Spinal cord (tissue), 10 donors: ENCODE results near the gene TBC1D4. TPM values are rescaled to one million over a fixed set of nuclear protein-coding genes. Genes with fewer than 3 reads are reported as not detected.

Experiments used
- DNase-seq, 6 donors: peaks; one replicate each; pipeline versions ENCODE4 v3.0.0 to v3.0.0-alpha.2; 2013 to 2015; ENCODE audit warnings: low spot score in 6 of 6, low read depth in 4 of 6
- H3K27ac ChIP-seq: one replicate; pipeline ENCODE4 v1.5.1; 2013; ENCODE audit warnings: low read depth, low read length, control low read depth
- H3K27me3 ChIP-seq: one replicate; pipeline ENCODE4 v1.6.1; 2013; ENCODE audit warnings: low read length; ENCODE audit not compliant: control insufficient read depth, insufficient read depth
- H3K36me3 ChIP-seq: one replicate; pipeline ENCODE4 v1.6.1; 2013; ENCODE audit warnings: low read length; ENCODE audit not compliant: control insufficient read depth, insufficient read depth
- H3K4me1 ChIP-seq: one replicate; pipeline ENCODE4 v1.6.1; 2013; ENCODE audit warnings: low read length; ENCODE audit not compliant: control insufficient read depth, insufficient read depth
- H3K4me3 ChIP-seq: one replicate; pipeline ENCODE4 v1.5.1; 2013; ENCODE audit warnings: low read depth, low read length, control low read depth
- H3K9me3 ChIP-seq: one replicate; pipeline ENCODE4 v1.6.1; 2013; ENCODE audit warnings: low read length; ENCODE audit not compliant: control insufficient read depth, insufficient read depth
- WGBS: methylation state at CpG from one replicate; pipeline ENCODE4 v1.1.5; 2013; ENCODE audit warnings: missing lambda C conversion rate; ENCODE audit not compliant: insufficient coverage; 5-methylcytosine and 5-hydroxymethylcytosine counted together
- polyA plus RNA-seq, 2 donors: library from polyadenylated mRNA; unstranded; fragments of 120-200 nt; gene quantifications; one replicate each; pipeline ENCODE4 v1.2.1, GENCODE V29; 2013; ENCODE audit not compliant: insufficient read length in 2 of 2
- total RNA-seq, 2 donors: library from RNA; depleted of rRNA in 1 of 2; stranded (reverse); fragments of 120-200 nt in 1 of 2; fragments of >200 nt in 1 of 2; gene quantifications; one replicate each; pipeline versions ENCODE4 v1.2.3 to v1.2.4, GENCODE V29; 2013 to 2014
- donor health status: healthy.

The TBC1D4 gene
- total and polyA plus RNA-seq, 4 donors: 11.1 to 19.2 (median 13.1) TPM

- Histone ChIP-seq H3K27ac (no peak overlapping the region), H3K4me3 (no peak overlapping the region), H3K27me3 (peaks cover 3% of the 10 kb centered on the region), H3K9me3 (no peaks in the 10 kb centered on the region), H3K4me1 (peaks cover 4% of the 10 kb centered on the region), H3K36me3 (no peaks in the 10 kb centered on the region)
- no peak for DNase-seq
- WGBS: 54% methylated on average over 3 of the region's 10 CpGs
These were observed 7.7 kb upstream of the TBC1D4 start for GRCh38 chr13:75489502-75490263.

- Histone ChIP-seq H3K4me3 (no peak overlapping the region), H3K27ac (no peak overlapping the region), H3K9me3 (no peaks in the 10 kb centered on the region), H3K27me3 (peaks cover 3% of the 10 kb centered on the region), H3K36me3 (no peaks in the 10 kb centered on the region), H3K4me1 (peaks cover 4% of the 10 kb centered on the region)
- peak in 2 of 6 donors; percentile 12 to 71 for DNase-seq
- 78% methylated on average over 3 of the region's 5 CpGs for WGBS
These were observed 4.4 kb upstream of the TBC1D4 start for GRCh38 chr13:75486146-75487062.

- WGBS: no CpG with 5 or more reads among the region's 1 CpG
- H3K4me1 ChIP-seq: peaks cover 7% of the 10 kb centered on the region
- H3K36me3 ChIP-seq: no peaks in the 10 kb centered on the region
- H3K4me3 ChIP-seq: no peak overlapping the region
- H3K27me3 ChIP-seq: peaks cover 3% of the 10 kb centered on the region
- H3K27ac ChIP-seq: no peak overlapping the region
- H3K9me3 ChIP-seq: no peaks in the 10 kb centered on the region
- DNase-seq: no peak
These were observed 3.5 kb upstream of the TBC1D4 start for GRCh38 chr13:75485286-75486062.

GRCh38 chr13:75482820-75483079, 781 bp upstream of the TBC1D4 start:
- peak overlapping the region; percentile 79 for H3K4me3 ChIP-seq
- peaks cover 4% of the 10 kb centered on the region for H3K4me1 ChIP-seq
- H3K27me3 ChIP-seq: peaks cover 3% of the 10 kb centered on the region
- no CpG with 5 or more reads among the region's 1 CpG for WGBS
- no peaks in the 10 kb centered on the region for H3K9me3 ChIP-seq
- no peak for DNase-seq
- peak overlapping the region; percentile 86 for H3K27ac ChIP-seq
- no peaks in the 10 kb centered on the region for H3K36me3 ChIP-seq

GRCh38 chr13:75481176-75482069, 546 bp downstream of the TBC1D4 start:
- peak overlapping the region; percentile 86 for H3K27ac ChIP-seq
- peaks cover 4% of the 10 kb centered on the region for H3K4me1 ChIP-seq
- no peaks in the 10 kb centered on the region for H3K36me3 ChIP-seq
- peak; percentile 13 to 74 (median 29) for DNase-seq
- H3K27me3 ChIP-seq: peaks cover 3% of the 10 kb centered on the region
- no peaks in the 10 kb centered on the region for H3K9me3 ChIP-seq
- WGBS: 0% methylated on average over 97 of the region's 100 CpGs
- peak overlapping the region; percentile 79 for H3K4me3 ChIP-seq

GRCh38 chr13:75480671-75481175, 1.2 kb downstream of the TBC1D4 start:
- 0% methylated on average over 48 of the region's 48 CpGs for WGBS
- no peaks in the 10 kb centered on the region for H3K27me3 ChIP-seq
- H3K4me1 ChIP-seq: peaks cover 4% of the 10 kb centered on the region
- H3K36me3 ChIP-seq: no peaks in the 10 kb centered on the region
- peak in 5 of 6 donors; percentile 17 to 81 (median 44) for DNase-seq
- H3K27ac ChIP-seq: peak overlapping the region; percentile 47
- no peaks in the 10 kb centered on the region for H3K9me3 ChIP-seq
- H3K4me3 ChIP-seq: peak overlapping the region; percentile 79

- no peaks in the 10 kb centered on the region for H3K27me3 ChIP-seq
- no peak overlapping the region for H3K27ac ChIP-seq
- no CpG with 5 or more reads among the region's 5 CpGs for WGBS
- peaks cover 4% of the 10 kb centered on the region for H3K4me1 ChIP-seq
- H3K4me3 ChIP-seq: no peak overlapping the region
- DNase-seq: no peak
- H3K9me3 ChIP-seq: no peaks in the 10 kb centered on the region
- H3K36me3 ChIP-seq: no peaks in the 10 kb centered on the region
These were observed 2.7 kb downstream of the TBC1D4 start for GRCh38 chr13:75479102-75479740.

- WGBS: 100% methylated on average over 1 of the region's 4 CpGs
- H3K36me3 ChIP-seq: no peaks in the 10 kb centered on the region
- DNase-seq: no peak
- no peaks in the 10 kb centered on the region for H3K27me3 ChIP-seq
- no peak overlapping the region for H3K4me3 ChIP-seq
- H3K27ac ChIP-seq: no peak overlapping the region
- H3K4me1 ChIP-seq: peaks cover 4% of the 10 kb centered on the region
- H3K9me3 ChIP-seq: no peaks in the 10 kb centered on the region
These were observed 3.3 kb downstream of the TBC1D4 start for GRCh38 chr13:75478659-75479058.
